SJCRH30 (cell line): ENCODE results near the gene PLCG2. TPM values are rescaled to one million over a fixed set of nuclear protein-coding genes. Genes with fewer than 3 reads are reported as not detected.

Experiments
- total RNA-seq: library from RNA; depleted of rRNA; stranded (reverse); fragments of >200 nt; shearing (Covaris generic); gene quantifications from 2 replicates; pipeline ENCODE4 v1.2.3, GENCODE V29; 2014; rRNA removed

Gene PLCG2
- total RNA-seq, 1 experiment from 2014 or later: 0.45 TPM

Other genes with a start within 250 kb of the PLCG2 start
- gene SDR42E1, start 232.2 kb downstream of the PLCG2 start, total RNA-seq: 0.47 and 1.1 TPM in 2 replicates